Right cardiac atrium (tissue), 5 donors: ENCODE data around the gene TSKS. TPM values are rescaled to one million over a fixed set of nuclear protein-coding genes. Genes with fewer than 3 reads are reported as not detected.

Source experiments
- ATAC-seq, 2 donors: fragments of 200-7000 bp; cut with Tn5 transposase; one replicate each; pipeline versions ENCODE4 v1.8.0 to v1.9.1; 2020; ENCODE audit warnings: moderate library complexity in 2 of 2, mild to moderate bottlenecking in 1 of 2
- DNase-seq, 3 donors: peaks; one replicate each; pipeline ENCODE4 v3.0.0-alpha.2; 2020
- H3K27ac ChIP-seq: one replicate; pipeline ENCODE4 v1.5.1; 2013; ENCODE audit warnings: mild to moderate bottlenecking, low read length, control low read depth, moderate library complexity
- H3K27me3 ChIP-seq: one replicate; pipeline ENCODE4 v1.6.1; 2013; ENCODE audit not compliant: control insufficient read depth, insufficient read depth
- H3K4me1 ChIP-seq: one replicate; pipeline ENCODE4 v1.6.1; 2013; ENCODE audit warnings: low read length; ENCODE audit not compliant: control insufficient read depth, insufficient read depth
- H3K4me3 ChIP-seq: one replicate; pipeline ENCODE4 v1.5.1; 2013; ENCODE audit warnings: low read length, control low read depth
- H3K9me3 ChIP-seq: one replicate; pipeline ENCODE4 v1.6.1; 2013; ENCODE audit warnings: low read length; ENCODE audit not compliant: control insufficient read depth
- WGBS: extraction: QIAGEN DNeasy Blood & Tissue Kit; methylation state at CpG from one replicate; pipeline ENCODE4 v1.1.7; 2013; 5-methylcytosine and 5-hydroxymethylcytosine counted together
- intact Hi-C, 4 donors: fragments of 100-400 bp; cut with DNase I; formaldehyde crosslinking; loops; one replicate each; pipeline versions ENCODE4 v1.11.0 to v1.14.0; 2022 to 2023
- polyA plus RNA-seq: library from polyadenylated mRNA; stranded (reverse); fragments of 200-250 nt; gene quantifications from one replicate; pipeline ENCODE4 v1.2.3, GENCODE V29; 2013
- total RNA-seq, 4 donors: library from RNA; stranded (reverse); fragmentation: NEBNext Ultra II Directional; extraction: Animal tissue kit (Norgen Biotek cat#: 25700); gene quantifications; one replicate each; pipeline ENCODE4 v1.2.1, GENCODE V29; 2021
- donor health status: healthy with polysubstance abuse.
- donor health status: DM: no; HTN: yes; CAD: no.
- donor health status: DM: no; HTN: no; CAD: no.
- donor health status: DM: no; HTN: yes; CAD: no; lungs with severe emphysema.
- donor health status: DM: yes; HTN: yes; CAD: no.

Gene TSKS
- total and polyA plus RNA-seq, 5 donors = 0.59 to 1.4 (median 1.1) TPM

DNA sequence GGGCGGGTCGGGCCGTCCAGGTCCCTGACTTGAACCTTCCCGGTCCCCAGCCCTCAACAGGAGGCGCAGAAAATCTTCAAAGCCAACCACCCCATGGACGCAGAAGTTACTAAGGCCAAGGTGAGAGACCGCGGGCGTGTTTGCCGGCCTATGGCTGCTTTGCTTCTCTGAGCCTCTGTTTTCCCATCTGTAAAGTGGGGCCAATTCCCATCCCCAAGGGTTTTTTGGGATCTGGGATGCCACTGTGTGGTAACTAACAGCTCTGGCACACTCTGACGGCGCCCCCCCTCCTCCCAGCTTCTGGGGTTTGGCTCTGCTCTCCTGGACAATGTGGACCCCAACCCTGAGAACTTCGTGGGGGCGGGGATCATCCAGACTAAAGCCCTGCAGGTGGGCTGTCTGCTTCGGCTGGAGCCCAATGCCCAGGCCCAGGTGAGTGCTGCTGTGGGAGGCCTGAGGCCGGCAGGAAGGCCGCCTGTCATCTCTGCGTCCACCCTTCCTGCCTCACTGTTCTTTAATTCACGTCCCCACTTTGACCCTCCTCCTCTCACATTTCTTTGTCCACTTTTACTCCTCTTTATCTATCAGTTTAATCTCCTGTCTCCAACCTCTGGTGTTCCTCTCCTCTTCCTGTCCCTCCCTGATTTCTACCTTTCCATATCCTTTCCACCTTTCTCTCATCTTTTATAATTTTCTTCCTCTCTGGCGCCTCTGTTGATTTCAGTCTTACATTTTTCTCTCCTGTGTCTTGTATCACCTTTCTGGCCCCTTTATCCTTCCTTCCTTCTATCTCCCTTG, 42.9 kb upstream of the TSKS start:
- ATAC-seq = no peak
- Histone ChIP-seq H3K27me3 (no peaks in the 10 kb centered on the region), H3K4me1 (peaks cover 1% of the 10 kb centered on the region), H3K4me3 (no peak overlapping the region), H3K27ac (no peak overlapping the region), H3K9me3 (no peaks in the 10 kb centered on the region)
- peak in 2 of 3 donors; percentile 55 to 62 for DNase-seq
- 82% methylated on average over 20 of the region's 20 CpGs for WGBS
- intact Hi-C loops = no loop called here

DNA sequence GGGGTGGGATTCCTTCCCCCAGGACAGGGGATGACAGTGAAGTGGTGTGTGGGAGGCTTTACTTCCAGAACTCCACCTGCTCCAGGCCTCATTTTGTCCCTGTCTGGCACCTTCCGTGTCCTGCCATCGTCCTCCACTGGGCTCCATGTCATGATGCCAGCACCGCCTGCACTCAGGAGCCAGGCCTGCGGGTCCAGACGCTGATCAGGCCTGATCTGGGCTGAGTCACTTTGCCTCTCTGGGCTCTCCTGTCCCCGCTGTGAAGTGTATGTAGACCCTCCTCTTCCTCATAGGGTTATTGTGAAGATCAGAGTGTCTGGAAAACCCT, 40.4 kb upstream of the TSKS start:
- WGBS = 93% methylated on average over 6 of the region's 6 CpGs
- H3K4me3 ChIP-seq = no peak overlapping the region
- no peak for ATAC-seq
- no peak overlapping the region for H3K27ac ChIP-seq
- no peaks in the 10 kb centered on the region for H3K27me3 ChIP-seq
- DNase-seq = peak in 1 of 3 donors; percentile 56
- no peaks in the 10 kb centered on the region for H3K4me1 ChIP-seq
- intact Hi-C loops = loop anchor here in 1 of 4 donors (5.0 kb wide), 1 partner anchor 36 kb away; the partner anchor contains the start of gene AP2A1
- no peaks in the 10 kb centered on the region for H3K9me3 ChIP-seq

DNA sequence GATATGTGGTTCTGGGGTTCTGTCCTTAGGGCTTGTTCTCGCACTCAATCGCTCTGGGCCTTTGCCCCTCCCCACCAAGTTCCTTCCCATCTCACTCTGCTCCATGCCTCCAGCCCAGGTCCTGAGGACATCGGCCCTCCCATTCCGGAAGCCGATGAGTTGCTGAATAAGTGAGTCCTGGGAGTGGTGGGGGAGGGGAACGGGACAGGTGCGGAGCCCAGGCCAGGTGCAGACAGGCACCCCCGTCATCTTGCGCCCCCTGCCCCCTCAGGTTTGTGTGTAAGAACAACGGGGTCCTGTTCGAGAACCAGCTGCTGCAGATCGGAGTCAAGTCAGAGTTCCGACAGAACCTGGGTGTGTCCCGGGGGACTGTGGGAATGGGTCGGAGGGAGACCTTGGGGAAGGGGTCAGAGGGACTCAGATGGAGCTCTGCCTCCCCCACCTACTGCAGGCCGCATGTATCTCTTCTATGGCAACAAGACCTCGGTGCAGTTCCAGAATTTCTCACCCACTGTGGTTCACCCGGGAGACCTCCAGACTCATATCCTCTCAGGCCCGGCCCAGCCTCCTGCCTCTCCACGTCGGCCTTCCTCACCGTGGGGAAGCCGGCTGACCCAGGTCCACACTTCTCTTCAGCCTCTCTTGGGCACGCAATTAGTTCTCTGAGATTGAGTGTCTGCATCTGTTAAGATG, 39.9 kb upstream of the TSKS start:
- peak in 2 of 3 donors; percentile 68 to 70 for DNase-seq
- WGBS = 79% methylated on average over 24 of the region's 24 CpGs
- H3K4me1 ChIP-seq = no peaks in the 10 kb centered on the region
- intact Hi-C loops = loop anchor here in 1 of 4 donors (5.0 kb wide), 1 partner anchor 36 kb away; the partner anchor contains the start of gene AP2A1
- no peak for ATAC-seq
- no peaks in the 10 kb centered on the region for H3K27me3 ChIP-seq
- no peak overlapping the region for H3K27ac ChIP-seq
- no peaks in the 10 kb centered on the region for H3K9me3 ChIP-seq
- H3K4me3 ChIP-seq = no peak overlapping the region

DNA sequence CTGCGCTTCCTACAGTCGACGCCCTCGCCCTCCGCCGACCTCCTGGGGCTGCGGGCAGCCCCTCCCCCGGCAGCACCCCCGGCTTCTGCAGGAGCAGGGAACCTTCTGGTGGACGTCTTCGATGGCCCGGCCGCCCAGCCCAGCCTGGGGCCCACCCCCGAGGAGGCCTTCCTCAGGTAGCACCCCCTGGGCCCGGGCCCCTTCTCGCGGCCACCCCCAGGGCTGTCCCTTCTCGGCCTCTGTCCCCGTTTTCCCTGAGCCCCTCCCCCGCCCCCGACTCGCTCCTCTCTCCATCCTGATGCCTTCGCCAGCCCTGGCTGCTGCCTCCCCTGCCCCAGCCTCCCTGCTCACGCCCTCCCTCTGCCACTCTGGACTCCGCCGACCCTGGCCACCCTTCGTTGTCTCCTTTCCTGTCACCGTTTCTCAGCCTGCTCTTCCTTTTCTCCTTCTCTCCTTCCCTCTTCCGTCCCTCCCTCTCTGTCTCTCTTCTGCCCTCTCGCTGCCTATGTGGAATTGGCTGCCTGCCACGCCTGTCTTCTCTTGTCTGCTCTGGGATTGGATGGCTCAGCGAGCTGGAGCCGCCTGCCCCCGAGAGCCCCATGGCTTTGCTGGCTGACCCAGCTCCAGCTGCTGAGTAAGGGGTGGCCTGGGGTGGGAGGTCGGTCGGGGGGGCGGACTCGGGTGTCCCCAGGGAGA, 39.0 kb upstream of the TSKS start:
- Histone ChIP-seq H3K27ac (no peak overlapping the region), H3K27me3 (no peaks in the 10 kb centered on the region), H3K9me3 (no peaks in the 10 kb centered on the region), H3K4me3 (peak overlapping the region; percentile 13), H3K4me1 (no peaks in the 10 kb centered on the region)
- DNase-seq = peak; percentile 93 to 98 (median 96)
- ATAC-seq = peak; percentile 72 to 85
- intact Hi-C loops = loop anchor here in 1 of 4 donors (5.0 kb wide), 1 partner anchor 35 kb away; the partner anchor contains the start of gene AP2A1
- 42% methylated on average over 37 of the region's 38 CpGs for WGBS

DNA sequence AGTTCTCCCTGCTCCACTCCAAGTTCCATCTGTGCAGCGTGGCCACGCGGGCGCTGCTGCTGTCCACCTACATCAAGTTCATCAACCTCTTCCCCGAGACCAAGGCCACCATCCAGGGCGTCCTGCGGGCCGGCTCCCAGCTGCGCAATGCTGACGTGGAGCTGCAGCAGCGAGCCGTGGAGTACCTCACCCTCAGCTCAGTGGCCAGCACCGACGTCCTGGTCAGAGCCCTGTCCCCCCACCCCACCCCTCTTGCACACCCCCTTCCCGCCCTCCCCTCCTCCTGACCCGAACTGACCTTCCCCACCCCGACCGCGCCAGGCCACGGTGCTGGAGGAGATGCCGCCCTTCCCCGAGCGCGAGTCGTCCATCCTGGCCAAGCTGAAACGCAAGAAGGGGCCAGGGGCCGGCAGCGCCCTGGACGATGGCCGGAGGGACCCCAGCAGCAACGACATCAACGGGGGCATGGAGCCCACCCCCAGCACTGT, 38.3 kb upstream of the TSKS start:
- no peaks in the 10 kb centered on the region for H3K27me3 ChIP-seq
- H3K4me1 ChIP-seq = no peaks in the 10 kb centered on the region
- 72% methylated on average over 32 of the region's 32 CpGs for WGBS
- ATAC-seq = peak in 1 of 2 donors; percentile 3
- H3K9me3 ChIP-seq = no peaks in the 10 kb centered on the region
- peak overlapping the region; percentile 3 for H3K27ac ChIP-seq
- peak overlapping the region; percentile 13 for H3K4me3 ChIP-seq
- intact Hi-C loops = loop anchor here in 1 of 4 donors (5.0 kb wide), 1 partner anchor 34 kb away; the partner anchor contains the start of gene AP2A1
- peak in 2 of 3 donors; percentile 67 to 69 for DNase-seq

DNA sequence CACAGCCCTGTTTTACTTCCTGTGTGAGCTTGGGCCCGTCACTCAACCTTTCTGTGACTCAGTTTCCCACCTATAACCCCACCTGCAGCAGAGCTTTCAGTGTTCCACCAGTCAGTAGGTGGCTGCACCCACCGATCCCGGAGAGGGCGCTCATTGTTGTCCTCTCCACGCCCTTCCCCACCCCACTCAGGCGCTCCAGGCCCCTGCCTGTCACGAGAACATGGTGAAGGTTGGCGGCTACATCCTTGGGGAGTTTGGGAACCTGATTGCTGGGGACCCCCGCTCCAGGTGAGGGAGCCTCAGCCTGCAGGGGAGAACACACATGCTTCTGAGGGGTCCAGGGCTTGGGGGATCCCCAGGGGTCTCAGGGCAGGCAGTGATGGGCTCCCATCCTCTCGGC, 37.7 kb upstream of the TSKS start:
- no peak for ATAC-seq
- Histone ChIP-seq H3K4me3 (no peak overlapping the region), H3K27ac (no peak overlapping the region), H3K27me3 (no peaks in the 10 kb centered on the region), H3K4me1 (no peaks in the 10 kb centered on the region), H3K9me3 (no peaks in the 10 kb centered on the region)
- DNase-seq = peak in 1 of 3 donors; percentile 47
- WGBS = 95% methylated on average over 10 of the region's 10 CpGs
- intact Hi-C loops = loop anchor here in 1 of 4 donors (5.0 kb wide), 1 partner anchor 33 kb away; the partner anchor contains the start of gene AP2A1

DNA sequence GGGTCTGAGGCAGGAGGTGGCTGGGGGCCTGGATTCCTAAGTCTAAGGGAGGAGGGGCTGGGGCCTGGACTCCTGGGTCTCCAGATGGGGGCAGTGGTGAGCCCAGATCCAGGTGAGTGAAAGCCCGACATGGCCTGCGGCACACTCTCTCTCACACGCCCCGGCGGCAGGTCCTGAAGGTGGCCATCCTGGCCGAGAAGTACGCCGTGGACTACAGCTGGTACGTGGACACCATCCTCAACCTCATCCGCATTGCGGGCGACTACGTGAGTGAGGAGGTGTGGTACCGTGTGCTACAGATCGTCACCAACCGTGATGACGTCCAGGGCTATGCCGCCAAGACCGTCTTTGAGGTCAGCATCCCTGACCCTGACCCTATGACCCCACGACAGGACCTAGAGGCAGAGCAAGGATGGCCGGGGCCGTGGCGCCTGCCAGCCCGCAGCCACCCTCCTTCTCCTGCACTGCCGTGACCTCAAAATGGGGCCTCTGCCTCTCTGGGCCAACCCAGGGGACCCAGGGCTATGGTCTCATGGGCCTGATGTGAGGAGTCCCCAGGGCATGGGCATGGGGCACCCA, 36.8 kb upstream of the TSKS start:
- intact Hi-C loops = loop anchor here in 1 of 4 donors (5.0 kb wide), 1 partner anchor 33 kb away; the partner anchor contains the start of gene AP2A1
- no peak for ATAC-seq
- no peak overlapping the region for H3K4me3 ChIP-seq
- no peaks in the 10 kb centered on the region for H3K9me3 ChIP-seq
- WGBS = 93% methylated on average over 25 of the region's 25 CpGs
- peak in 2 of 3 donors; percentile 54 to 61 for DNase-seq
- no peaks in the 10 kb centered on the region for H3K27me3 ChIP-seq
- H3K4me1 ChIP-seq = no peaks in the 10 kb centered on the region
- no peak overlapping the region for H3K27ac ChIP-seq

DNA sequence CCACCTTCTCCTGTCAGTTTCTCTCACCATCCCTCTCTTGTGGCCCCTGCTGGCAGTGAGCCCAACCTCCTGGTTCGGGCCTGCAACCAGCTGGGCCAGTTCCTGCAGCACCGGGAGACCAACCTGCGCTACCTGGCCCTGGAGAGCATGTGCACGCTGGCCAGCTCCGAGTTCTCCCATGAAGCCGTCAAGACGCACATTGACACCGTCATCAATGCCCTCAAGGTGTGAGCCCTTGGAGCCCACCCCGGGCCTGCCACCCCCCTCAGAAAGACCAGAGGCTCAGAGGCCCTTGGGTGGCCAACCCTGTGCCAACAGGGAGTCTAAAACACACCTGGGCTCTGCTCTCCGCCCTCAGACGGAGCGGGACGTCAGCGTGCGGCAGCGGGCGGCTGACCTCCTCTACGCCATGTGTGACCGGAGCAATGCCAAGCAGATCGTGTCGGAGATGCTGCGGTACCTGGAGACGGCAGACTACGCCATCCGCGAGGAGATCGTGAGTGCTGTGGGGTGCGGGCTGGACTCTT, 36.2 kb upstream of the TSKS start:
- Histone ChIP-seq H3K4me3 (no peak overlapping the region), H3K27ac (no peak overlapping the region), H3K4me1 (no peaks in the 10 kb centered on the region), H3K27me3 (no peaks in the 10 kb centered on the region), H3K9me3 (no peaks in the 10 kb centered on the region)
- 93% methylated on average over 28 of the region's 28 CpGs for WGBS
- ATAC-seq (no peak), DNase-seq (peak in 1 of 3 donors; percentile 58)
- intact Hi-C loops = no loop called here

DNA sequence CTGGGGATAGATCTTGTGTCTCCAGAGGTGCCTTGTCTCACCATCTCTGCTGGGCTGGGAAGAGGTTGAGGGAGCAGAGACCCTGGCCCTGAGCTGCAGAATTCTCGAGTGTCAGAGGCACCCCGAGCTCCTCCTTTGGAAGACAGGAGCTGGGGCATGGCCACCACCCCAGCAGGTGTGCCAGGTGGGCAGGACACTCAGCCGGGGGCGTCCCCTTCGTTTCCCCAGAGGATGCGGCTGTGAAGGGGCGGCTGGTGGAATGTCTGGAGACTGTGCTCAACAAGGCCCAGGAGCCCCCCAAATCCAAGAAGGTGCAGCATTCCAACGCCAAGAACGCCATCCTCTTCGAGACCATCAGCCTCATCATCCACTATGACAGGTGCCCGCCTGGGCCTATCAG, 35.5 kb upstream of the TSKS start:
- H3K4me3 ChIP-seq = no peak overlapping the region
- no peak overlapping the region for H3K27ac ChIP-seq
- DNase-seq (peak in 1 of 3 donors; percentile 52), ATAC-seq (no peak)
- intact Hi-C loops = no loop called here
- H3K9me3 ChIP-seq = no peaks in the 10 kb centered on the region
- H3K4me1 ChIP-seq = no peaks in the 10 kb centered on the region
- no peaks in the 10 kb centered on the region for H3K27me3 ChIP-seq
- WGBS = 94% methylated on average over 11 of the region's 11 CpGs

DNA sequence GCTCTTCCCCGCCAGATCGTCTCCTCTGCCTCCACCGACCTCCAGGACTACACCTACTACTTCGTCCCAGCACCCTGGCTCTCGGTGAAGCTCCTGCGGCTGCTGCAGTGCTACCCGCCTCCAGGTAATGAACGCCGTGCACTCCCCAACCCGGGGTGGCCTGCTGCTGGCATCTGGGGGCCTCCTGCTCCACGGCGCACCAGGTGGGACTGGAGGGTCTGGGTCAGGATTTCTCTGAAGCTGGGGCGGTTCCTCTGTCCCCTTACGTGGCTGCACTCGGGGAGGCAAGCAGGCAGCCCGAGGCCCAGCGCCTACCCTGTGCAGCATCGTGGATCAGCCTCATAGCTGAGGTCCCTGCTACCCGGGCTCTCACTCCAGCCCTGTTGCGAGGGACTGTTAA, 32.5 kb upstream of the TSKS start:
- intact Hi-C loops = no loop called here
- no peaks in the 10 kb centered on the region for H3K27me3 ChIP-seq
- DNase-seq (peak in 1 of 3 donors; percentile 42), ATAC-seq (no peak)
- H3K9me3 ChIP-seq = no peaks in the 10 kb centered on the region
- no peak overlapping the region for H3K4me3 ChIP-seq
- H3K4me1 ChIP-seq = no peaks in the 10 kb centered on the region
- H3K27ac ChIP-seq = no peak overlapping the region
- WGBS = 91% methylated on average over 20 of the region's 20 CpGs
